Ureter (tissue), 1 donor: ENCODE results near the gene EMX2. TPM values are rescaled to one million over a fixed set of nuclear protein-coding genes. Genes with fewer than 3 reads are reported as not detected.
"Not testable (repeated sequence)": the region's sequence is repeated elsewhere in the genome, so short reads cannot be mapped to it uniquely, and the experiment has no call there.

Source experiments
- DNase-seq: peaks from one replicate; pipeline ENCODE4 v3.0.0-alpha.2; 2020; ENCODE audit warnings: low spot score
- total RNA-seq: library from RNA; stranded (reverse); gene quantifications from one replicate; pipeline ENCODE4 v1.2.4, GENCODE V29; 2023
- donor health status: DM: yes; HTN: yes; CAD: no.

EMX2 gene
- total RNA-seq = 46.1 TPM

DNA sequence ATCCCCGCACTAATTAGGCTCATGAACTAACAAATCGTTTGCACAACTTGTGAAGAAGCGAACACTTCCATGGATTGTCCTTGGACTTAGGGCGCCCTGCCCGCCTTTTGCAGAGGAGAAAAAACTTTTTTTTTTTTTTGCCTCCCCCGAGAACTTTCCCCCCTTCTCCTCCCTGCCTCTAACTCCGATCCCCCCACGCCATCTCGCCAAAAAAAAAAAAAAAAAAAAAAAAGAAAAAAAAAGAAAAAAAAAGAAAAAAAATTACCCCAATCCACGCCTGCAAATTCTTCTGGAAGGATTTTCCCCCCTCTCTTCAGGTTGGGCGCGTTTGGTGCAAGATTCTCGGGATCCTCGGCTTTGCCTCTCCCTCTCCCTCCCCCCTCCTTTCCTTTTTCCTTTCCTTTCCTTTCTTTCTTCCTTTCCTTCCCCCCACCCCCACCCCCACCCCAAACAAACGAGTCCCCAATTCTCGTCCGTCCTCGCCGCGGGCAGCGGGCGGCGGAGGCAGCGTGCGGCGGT, at the start of gene EMX2:
TSS of gene EMX2 (plus strand) at position 41 of the 519 bp plus-strand sequence. CDS start 522 bp downstream, outside the sequence.
- no peak for DNase-seq

DNA sequence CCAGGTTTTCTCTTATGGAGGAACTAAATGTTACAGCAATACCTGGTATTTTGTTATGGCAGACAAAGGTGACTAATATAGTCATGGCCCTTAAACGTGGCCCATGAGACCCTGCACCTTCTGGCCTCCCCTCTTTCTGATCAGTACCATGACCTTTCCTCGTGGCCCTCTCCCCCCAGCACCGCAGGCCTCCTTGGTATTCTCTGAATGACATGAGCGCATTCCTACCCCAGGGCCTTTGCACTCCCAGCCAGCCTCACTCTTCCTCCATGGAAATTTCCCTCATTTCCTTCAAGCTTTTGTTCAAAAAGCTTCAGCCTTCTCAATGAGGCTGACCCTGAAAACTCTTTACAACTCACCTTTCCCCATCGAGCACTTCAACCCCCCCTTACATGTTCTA, 46.5 kb upstream of the EMX2 start:
- DNase-seq = no peak

DNA sequence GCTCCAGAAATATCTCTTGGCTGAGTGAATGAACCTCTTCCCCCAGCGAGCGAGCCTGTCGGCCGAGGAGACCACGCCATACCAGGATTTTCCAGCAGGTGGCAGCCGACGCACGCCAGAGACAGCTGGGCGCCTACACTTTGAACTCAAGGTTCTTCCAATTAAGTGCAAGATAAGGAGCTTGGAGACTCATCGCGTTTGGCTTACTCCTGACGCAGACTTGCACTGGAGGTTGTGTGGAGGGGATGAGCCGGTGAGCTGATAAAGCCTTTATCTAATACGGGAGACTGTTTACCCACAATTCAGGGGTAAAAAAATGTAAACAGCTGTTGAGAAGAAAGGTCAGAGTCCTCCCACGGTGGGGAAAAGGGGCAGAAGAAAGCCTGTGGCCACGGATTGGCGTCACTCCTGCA, 45.9 kb upstream of the EMX2 start:
- peak; percentile 86 for DNase-seq

DNA sequence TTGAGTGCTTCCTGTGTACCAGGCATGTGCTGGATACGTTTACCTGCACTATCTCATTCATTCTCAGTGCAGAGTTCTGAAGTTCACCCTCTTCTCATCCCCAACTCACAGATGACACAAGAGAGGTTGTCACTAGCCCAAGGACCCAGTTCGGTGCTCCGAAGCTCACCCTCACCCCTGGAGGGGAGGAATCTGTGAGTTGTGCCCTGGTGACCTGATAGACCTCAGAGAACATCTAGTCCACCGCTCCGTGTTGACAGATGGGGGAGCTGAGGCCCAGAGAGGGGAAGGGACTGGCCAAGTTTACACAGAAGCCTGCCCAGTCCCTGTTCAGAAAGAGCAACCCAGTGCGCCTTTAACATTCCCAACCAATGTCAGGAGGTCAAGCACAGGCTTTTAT, 44.8 kb upstream of the EMX2 start:
- DNase-seq = no peak

DNA sequence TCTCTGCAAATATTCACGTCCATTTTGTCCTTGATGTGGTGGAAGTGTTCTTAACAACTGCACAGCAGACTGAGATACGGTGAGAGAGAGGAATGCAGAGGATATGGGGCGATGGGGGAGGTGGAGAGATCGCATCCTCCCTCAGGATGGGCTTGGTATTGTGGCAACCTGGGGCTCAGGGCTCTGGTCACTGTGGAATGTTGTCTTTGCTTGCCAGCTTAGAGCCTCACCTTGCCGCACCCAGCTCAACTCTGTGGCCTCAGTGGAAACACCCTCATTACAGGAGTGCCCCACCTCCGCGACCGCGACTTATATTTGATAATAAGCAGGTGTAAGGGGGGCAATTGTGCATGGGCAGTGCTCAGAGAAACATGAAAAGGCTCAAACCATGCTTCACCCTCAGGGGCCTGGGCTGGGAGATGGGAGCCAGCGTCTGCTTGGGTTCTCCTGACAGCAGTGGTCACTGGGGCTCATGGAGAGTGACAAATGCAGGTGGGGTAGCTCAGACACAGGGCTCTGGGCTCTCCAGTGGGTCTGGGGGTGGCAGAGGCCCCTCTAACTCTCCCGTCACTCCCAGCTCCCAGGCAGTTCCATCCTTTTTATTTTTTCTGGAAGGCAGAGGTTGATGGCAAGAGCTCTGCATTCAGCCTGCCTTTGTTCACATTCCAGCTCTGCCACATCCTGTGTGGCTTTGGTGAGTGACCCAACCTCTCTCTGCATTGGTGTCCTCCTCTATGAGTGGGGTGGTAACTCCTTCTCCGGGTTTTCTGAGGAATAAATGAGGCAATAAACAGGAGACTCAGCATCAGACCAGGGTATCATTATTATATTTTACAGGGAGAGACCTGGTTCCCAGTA, 43.1 kb upstream of the EMX2 start:
- DNase-seq = no peak

DNA sequence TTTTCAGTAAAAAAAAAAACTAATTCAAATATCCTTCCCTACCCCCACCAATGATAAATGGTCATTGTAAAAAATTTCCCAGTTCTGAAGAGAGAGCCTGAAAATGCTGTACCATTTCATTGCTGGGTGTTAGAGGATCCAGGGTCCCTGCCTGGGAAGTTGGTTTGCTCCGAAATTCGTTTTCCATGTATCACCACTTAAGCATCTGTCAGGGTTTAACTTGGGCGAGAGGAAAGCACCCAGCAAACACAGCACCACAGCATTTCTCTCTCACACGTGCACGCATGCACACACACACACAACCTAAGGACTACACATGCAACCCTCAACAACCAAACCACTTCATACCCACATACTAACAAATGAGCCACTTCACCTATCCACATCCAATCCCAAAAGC, 42.1 kb upstream of the EMX2 start:
- no peak for DNase-seq

DNA sequence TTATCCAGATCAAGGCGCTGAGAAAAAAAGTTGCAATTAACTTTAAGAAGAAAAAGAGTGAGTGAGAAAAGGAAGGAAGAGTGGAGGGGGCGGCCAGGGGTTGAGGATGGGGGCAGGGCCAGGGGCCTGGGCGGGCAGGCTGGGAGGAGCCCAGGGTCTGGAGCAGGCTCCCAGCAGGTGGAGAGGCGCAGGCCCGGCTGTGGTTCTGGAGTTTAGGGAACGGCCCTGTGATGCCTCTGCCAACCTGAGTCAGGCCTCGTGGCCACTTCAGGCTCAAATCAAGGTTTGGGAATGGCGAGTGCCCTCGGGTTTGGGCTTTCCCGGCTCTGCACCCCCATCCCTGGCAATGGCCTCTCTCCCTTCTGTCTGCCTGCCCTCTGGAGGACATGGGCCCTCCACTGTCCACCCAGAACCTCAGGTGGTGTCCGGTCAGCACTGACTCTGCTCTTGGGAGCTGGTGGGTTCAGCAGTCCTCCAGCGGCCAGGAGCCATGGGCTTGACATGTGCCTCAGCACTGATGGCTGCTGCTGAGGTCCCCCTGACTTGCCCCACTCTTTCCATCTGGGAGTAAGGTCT, 41.0 kb upstream of the EMX2 start:
- no peak for DNase-seq

DNA sequence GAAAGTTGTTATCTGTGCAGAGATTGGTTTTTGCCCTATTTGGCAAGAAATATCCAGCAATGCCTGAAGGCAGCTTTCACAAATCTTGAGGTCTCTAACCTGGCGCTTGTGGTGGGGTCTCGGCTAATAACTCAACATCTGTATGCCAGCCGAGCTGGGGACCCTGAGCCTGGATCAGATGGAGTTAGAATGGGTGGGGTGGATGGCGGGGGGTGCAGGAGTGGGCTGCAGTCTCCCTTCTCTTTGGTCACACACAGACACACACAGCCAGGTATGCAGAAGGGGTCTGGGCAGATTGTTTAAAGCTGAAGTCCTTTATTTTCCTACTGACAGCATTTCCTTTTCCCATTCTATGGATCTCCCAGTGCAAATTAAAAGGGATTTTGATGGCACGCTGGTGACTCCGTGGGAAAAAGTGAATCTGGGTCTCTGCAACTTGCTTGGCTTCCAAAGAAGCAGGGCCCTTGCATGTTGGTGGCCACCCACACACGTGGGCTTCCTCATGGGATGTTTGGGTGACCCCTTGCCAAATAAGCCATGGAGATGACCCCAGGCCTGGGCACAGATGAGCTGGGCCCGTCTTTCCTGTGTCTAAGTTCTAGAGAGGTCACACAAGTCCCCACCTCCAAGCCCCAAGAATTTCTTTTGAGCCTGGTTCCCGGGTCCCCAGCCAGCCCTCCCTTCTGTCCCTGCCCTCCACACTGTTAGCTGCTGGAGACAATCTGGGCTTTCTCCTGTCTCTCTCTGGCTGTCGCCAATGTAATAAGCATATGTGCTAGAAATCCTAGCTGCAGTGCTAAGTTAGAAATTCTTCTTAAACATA, 39.9 kb upstream of the EMX2 start:
- DNase-seq = no peak

DNA sequence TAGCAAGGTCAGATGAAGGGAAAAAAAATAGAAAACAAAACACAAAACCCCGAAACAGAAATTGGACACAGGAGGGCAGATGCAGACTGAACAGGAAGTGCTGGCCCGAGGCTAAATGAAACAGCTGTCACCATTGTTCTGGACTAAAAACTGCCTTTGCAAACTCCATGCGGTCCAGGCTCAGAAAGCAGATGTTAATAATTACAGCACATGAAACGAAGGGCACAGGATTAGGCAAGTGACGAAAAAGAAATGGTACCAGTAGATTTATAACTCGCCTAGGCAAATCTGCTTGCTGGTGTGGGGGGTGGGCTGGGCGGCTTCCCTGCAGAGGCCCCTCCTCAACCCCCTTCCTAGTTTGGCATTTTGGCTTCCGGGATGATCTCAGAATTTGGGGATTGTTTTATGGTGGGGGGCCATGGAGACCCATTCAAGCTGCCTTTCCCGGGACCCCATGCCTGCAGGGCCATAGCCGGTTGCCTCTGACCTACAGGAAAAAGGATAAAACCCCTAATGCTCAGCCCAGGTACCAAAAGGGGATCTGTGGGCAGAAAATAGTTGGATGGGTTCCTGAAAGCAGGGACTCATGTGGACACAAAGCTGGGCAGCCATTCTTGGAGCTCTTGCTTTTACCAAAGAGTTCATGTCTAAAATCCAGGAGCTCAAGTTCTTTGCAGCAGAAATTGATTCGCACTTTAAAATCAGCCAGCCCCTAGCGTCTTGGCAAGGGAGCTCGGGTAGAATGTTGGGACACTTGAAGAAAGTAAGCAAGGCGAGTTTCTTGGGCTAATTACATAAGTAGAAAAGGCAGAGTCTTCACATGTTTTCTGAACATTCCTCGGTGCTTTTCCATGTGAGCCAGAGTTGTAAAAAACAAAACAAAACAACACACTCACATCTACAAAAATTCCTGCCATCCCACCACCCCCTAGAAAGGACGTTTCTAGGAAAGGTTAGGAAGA, 39.0 kb upstream of the EMX2 start:
- no peak for DNase-seq

DNA sequence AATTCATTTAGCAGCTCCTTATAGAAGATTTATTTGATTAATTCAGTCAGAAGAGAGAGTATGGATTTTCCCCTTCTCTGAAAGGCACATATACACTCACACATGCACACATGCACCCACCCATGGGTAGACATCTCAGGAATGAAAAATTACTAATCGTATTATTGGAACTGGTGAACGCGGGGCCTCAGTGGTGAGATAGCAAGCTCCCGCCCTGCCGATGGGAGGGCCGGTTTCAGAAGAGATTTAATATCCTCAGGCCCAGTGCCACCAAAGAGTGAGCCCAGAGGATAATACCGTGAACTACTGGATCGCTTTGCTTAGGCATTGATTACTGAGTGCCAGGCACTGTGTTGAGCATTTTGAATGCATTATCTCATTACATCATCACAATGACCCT, 38.0 kb upstream of the EMX2 start:
- DNase-seq = no peak

DNA sequence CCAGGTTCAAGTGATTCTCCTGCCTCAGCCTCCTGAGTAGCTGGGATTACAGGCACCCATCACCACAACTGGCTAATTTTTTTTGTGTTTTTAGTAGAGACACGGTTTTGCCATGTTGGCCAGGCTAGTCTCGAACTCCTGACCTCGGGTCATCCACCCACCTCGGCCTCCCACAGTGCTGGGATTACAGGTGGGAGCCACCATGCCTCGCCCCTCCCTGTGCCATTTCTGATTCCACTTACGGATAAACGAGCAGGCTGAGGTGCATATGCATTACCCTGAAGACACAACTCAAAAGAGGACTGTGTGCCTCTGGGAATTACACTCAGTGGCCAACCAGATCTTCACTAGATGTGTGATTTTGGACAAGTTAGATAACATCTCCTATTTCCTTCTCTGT, 35.5 kb upstream of the EMX2 start:
- DNase-seq = not testable (repeated sequence)

DNA sequence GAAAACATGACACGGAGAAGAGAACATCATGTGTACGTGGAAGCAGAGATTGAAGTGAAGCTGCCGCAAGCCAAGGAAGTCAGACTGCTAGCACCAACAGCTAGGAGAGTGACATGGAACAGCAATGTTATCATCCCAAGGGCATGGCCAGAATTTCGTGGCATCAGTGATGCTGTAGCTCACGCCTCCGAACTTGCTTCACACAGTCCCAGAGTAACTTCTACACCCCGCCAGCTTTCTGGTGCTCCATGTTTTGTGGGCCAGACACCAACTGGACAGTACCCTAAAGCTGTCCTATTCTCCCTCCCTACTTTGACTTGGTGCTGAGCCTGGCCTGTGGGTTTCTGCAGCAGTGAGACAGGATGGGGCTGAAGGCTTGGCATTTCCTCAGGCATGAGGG, 33.0 kb upstream of the EMX2 start:
- DNase-seq = no peak

DNA sequence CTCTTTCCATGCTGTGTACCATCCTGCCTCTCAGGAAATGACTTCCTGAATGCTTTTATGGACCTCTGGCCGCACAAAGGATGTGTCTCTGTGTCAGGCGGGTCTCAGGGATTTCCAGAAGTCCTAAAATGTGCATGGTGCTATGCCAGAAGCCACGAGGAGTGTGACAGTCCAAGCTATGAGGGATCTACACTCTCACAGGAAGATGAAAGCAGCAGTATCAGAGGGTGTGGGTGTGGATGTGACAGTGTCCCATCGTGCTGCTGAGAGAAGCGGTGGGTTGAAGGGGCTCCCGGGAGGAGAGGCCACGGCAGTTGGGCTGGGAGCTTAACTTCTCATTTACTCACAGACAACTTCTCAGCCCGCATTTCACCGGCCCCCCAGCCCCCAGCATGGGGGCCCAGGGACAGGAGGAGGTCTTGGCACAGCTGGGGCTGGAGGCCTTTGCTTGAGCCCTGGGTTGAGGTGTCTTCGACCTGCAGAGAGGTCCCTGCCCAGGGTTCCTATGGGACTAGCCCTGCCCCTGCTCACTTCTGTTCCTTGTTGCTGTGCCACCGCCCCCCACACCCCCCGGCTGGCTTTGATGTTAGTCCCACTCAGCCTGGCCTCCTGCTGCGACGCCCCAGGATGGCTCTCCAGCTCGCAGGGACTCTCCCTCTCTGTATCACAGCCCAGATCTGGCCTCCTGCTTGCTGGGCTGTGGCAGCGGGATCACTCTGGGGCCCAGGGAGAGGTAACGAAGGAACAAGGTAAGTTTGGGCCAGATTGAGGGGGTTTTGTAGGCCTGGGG, 30.8 kb upstream of the EMX2 start:
- no peak for DNase-seq

DNA sequence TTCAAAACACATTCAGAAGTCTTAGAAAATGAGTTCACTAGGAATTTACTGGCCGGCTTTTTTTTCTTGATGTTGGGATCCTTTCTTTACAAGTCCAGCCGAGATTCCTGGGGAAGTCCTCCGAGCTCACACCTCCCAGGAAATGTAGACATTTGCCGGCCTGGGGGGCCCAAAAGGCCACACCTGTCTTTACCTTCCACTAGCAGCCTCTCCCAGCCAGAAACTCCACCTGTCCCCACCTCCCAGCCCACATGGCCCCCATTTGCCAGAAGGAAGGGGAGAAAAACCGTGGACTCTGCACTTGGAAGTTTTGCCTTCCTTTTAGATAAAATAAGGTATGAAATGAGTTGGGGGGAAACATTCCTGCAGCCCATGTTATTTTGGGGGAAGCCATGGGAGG, 27.6 kb upstream of the EMX2 start:
- no peak for DNase-seq

DNA sequence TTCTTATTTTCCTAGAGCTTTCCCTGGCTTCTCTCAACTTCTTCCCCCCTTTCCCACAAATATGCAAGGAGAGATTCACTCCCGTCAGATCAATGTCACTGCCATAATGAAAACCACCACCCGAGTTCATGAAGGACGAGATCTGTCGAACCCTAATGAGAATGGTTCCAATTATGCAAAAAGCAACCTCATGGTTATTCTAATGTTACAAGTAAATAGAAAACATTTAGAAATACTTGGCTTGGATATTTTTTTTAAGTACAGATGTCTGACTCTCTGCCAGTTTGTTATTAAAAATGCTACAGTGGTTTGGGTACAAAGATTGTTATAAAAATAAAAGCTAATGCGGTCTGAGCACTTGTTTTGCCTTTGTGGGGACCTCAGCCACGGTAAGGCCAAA, 25.9 kb upstream of the EMX2 start:
- no peak for DNase-seq

DNA sequence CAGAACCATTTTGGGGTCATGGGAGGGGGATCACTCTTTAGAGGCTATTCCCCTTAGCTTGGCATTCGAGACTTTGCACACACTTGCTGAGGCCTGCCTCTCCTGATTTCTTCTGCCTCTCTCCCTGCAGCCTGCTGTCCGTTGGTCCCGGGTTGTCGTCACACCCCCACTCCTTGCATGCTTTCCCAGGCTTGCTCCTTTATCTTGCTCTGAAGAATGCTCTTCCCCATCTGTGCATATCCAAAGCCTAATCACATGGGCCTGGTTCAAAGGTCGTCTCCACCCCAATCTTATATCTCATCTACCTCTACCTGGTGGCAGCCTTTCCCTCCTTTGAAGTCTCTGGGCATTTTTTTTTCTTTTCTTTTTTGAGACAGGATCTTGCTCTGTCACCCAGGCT, 24.3 kb upstream of the EMX2 start:
- no peak for DNase-seq

DNA sequence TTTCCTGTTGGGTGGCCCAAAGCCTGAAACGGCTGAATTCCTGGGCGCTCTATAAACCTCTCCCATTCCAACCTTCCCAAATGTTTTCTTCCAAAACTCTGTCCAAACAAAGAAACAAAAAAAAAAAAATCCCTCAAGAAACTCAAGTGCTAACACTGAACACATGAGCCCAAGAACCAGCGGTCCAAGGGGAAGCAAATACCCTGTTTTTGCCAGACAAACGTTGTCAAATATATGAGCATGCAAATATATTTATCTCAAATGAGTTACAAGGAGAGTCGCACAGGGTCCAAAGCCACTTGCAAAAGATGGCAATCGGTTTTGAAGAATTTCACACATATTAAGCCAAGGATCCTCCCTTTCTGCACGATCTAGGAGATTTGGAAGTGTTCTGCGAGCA, 23.3 kb upstream of the EMX2 start:
- no peak for DNase-seq

DNA sequence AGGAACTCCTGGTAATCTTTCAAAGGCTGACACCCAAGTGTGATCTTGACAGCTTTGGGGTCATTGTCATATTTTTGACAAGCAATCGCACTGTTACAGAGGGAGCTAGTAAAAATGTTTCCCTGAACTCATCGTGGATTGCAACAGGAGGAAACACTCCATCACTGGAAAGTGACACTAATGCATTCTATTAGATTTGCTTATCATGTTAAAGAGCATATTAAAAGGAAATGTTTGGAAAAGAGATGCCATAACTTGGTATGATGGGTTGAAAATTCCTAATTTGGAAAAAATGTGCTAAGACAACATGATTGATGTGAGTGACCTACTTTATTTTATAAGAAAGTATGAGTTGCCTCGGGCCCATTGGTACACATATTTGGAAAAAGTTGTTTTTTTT, 22.7 kb upstream of the EMX2 start:
- no peak for DNase-seq

DNA sequence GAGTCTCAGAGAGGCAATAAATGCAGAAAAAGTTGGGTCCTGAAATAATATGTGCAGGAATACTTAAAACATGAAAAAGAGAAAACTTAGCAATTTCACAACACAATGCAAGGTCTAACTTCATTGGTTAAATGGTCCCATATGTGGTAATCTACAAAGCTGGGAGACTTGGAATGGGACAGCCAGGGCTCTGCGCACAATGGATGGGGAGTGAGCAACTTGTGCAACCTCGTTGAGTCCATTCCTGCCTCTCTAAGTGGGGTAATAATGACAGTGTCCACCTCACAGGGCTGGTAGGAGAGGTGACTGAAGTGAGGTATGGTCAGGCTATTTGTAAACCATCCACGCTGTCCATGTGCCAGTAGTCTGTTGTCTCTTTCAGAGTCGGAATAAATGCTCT, 11.8 kb upstream of the EMX2 start:
- DNase-seq = no peak

DNA sequence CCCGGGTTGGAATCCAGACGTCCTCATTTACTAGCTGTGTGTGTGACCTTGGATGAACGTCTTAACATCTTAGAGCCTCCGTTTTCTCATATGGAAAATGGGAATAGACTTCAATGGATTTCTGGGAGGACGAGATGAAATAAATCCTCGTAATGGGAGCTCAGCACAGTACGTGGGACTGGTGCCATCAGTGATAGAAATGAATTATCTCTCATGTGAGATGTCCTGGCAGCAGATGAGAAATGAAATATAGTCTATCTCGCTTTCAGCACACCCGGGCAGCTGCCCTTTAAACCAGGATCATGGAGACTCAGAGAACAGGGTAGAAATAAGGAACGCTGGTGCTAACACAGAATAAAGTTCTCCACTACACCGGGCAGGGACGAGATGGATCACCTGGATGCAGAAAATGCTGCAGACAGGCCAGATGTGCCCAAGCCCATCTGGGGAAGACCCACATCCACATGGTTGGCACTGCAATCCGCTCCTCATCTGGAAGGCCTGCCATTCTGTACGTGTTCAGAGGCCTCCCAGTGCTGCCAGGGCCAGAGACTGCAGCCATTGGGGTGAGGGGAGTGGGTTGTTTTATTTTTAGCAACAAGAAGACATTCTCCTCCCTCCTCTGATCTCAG, 11.1 kb upstream of the EMX2 start:
- no peak for DNase-seq
